ENCODE measurements around the gene IL1RN. TPM values are rescaled to one million over a fixed set of nuclear protein-coding genes. Genes with fewer than 3 reads are reported as not detected.

The IL1RN gene
- total and polyA plus RNA-seq, 10 of the 15 experiments (the other 5 are each of a cell fraction or from before 2014, with no cell fraction given): 0.04 TPM; not detected in 7

- WGBS (ENCODE audit: insufficient coverage, insufficient replicate concordance, low lambda C conversion rate, missing lambda C conversion rate): 67% methylated on average over 2 of the region's 2 CpGs
- H3K36me3 ChIP-seq (ENCODE audit: control insufficient read depth in 2 of 2, insufficient read depth in 2 of 2, low read length in 1 of 2): no peaks in the 10 kb centered on the region
- in situ Hi-C loops (cut with MboI) (no loop called here), intact Hi-C loops (cut with micrococcal nuclease; ENCODE audit: unreplicated experiment) (no loop called here)
- H3K4me1 ChIP-seq (ENCODE audit: control insufficient read depth, insufficient read depth, low read length): peaks cover 4% of the 10 kb centered on the region; the same call in 1 of the 2 replicates
- H3K4me2 ChIP-seq (ENCODE audit: control insufficient read depth, insufficient read depth): no peak overlapping the region
- H3K79me2 ChIP-seq (ENCODE audit: control insufficient read depth, insufficient read depth, low read length): no peaks in the 10 kb centered on the region
- CTCF ChIA-PET: interaction anchor here (0.7 to 11.0 kb wide), 5 partner anchors 8 to 248 kb away, joined by 3 to 182 read pairs (median 4); no protein-coding TSS in a partner anchor
- no peak overlapping the region for H3K27ac ChIP-seq (ENCODE audit: control insufficient read depth, insufficient read depth)
- no peaks in the 10 kb centered on the region for H3K9me3 ChIP-seq (replicated peaks; ENCODE audit: control insufficient read depth, insufficient read depth, low read length)
- SMC1A ChIA-PET (ENCODE audit: uncharacterized antibody, unreplicated experiment): interaction anchor here (1.1 to 1.5 kb wide), 2 partner anchors 33 to 246 kb away, joined by 3 to 5 read pairs; no protein-coding TSS in a partner anchor
- POLR2A ChIA-PET: interaction anchor here (1.5 kb wide), 1 partner anchor 9 kb away, joined by 3 read pairs; no protein-coding TSS in a partner anchor
- FAIRE-seq (no peak), DNase-seq (ENCODE audit: low read depth, low spot score) (no peak), ATAC-seq (no peak)
- BruUV-seq (replicated peaks): no TSS peak
- no peak overlapping the region for H3K9ac ChIP-seq (ENCODE audit: control insufficient read depth, insufficient read depth, low read length)
- RAD21 ChIA-PET (ENCODE audit: unreplicated experiment): no interaction called here
- no peaks in the 10 kb centered on the region for H3K27me3 ChIP-seq (replicated peaks in 1 of 2; ENCODE audit: control insufficient read depth in 2 of 2, insufficient read depth in 2 of 2, low read length in 1 of 2)
- no peak overlapping the region for H2AFZ ChIP-seq (ENCODE audit: control insufficient read depth, low read depth, low read length)
- H4K20me1 ChIP-seq (ENCODE audit: control insufficient read depth, insufficient read depth): no peaks in the 10 kb centered on the region
- no peak overlapping the region for H3K4me3 ChIP-seq
- no peak for TF ChIP-seq ZNF274 (IDR thresholded peaks at IDR 0.05; ENCODE audit: insufficient read depth, insufficient read length)
- TF ChIP-seq PAX8 (IDR thresholded peaks at IDR 0.05): no peak
- no peak for TF ChIP-seq FOXM1 (IDR thresholded peaks at IDR 0.05; ENCODE audit: low read depth, low read length)
- TF ChIP-seq MTA3 (IDR thresholded peaks at IDR 0.05; ENCODE audit: borderline replicate concordance, low read length): no peak
- no peak for TF ChIP-seq KLF5 (IDR thresholded peaks at IDR 0.05; ENCODE audit: partially characterized antibody)
- no peak for TF ChIP-seq ZBTB40 (IDR thresholded peaks at IDR 0.05; ENCODE audit: borderline replicate concordance)
- TF ChIP-seq, protein P1, sequence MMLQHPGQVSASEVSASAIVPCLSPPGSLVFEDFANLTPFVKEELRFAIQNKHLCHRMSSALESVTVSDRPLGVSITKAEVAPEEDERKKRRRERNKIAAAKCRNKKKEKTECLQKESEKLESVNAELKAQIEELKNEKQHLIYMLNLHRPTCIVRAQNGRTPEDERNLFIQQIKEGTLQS (IDR thresholded peaks at IDR 0.05; ENCODE audit: borderline replicate concordance, extremely low read depth, low read depth, low read length): no peak
- TF ChIP-seq ZNF687 (IDR thresholded peaks at IDR 0.05): no peak
- no peak for TF ChIP-seq MEF2A (IDR thresholded peaks at IDR 0.05; ENCODE audit: insufficient read depth, low read depth, low read length)
- no peak for TF ChIP-seq BRCA1 (IDR thresholded peaks at IDR 0.05; ENCODE audit: low read depth, low read length)
- no peak for TF ChIP-seq ZSCAN29 (IDR thresholded peaks at IDR 0.05)
- TF ChIP-seq POLR2AphosphoS5 (IDR thresholded peaks at IDR 0.05; ENCODE audit: low read length): no peak
- no peak for TF ChIP-seq RAD51 (IDR thresholded peaks at IDR 0.05)
- TF ChIP-seq, protein P2, sequence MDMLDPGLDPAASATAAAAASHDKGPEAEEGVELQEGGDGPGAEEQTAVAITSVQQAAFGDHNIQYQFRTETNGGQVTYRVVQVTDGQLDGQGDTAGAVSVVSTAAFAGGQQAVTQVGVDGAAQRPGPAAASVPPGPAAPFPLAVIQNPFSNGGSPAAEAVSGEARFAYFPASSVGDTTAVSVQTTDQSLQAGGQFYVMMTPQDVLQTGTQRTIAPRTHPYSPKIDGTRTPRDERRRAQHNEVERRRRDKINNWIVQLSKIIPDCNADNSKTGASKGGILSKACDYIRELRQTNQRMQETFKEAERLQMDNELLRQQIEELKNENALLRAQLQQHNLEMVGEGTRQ (IDR thresholded peaks at IDR 0.05; ENCODE audit: borderline replicate concordance, low read depth, low read length): no peak
Observed at GRCh38 chr2:113142290-113142689, 14.9 kb downstream of the IL1RN start.

All from GM12878 (cell line).